Liver (tissue), 9 donors: Measurements from ENCODE around the gene PGAP1. TPM values are rescaled to one million over a fixed set of nuclear protein-coding genes. Genes with fewer than 3 reads are reported as not detected.

Source experiments
- DNase-seq: peaks from one replicate; pipeline ENCODE4 v3.0.0-alpha.2; 2017; ENCODE audit warnings: low spot score
- H3K27ac ChIP-seq, 2 donors: one replicate each; pipeline ENCODE4 v1.7.0; 2013; ENCODE audit warnings: inconsistent platforms in 2 of 2, low read length in 2 of 2, control low read depth in 1 of 2, low read depth in 1 of 2, mild to moderate bottlenecking in 1 of 2
- H3K27me3 ChIP-seq, 4 donors: one replicate each; pipeline versions ENCODE4 v1.6.1 to v1.7.0; 2013; ENCODE audit warnings: low read length in 3 of 4, inconsistent platforms in 1 of 4, mild to moderate bottlenecking in 1 of 4, moderate library complexity in 1 of 4; ENCODE audit not compliant: control insufficient read depth in 4 of 4, insufficient read depth in 4 of 4
- H3K36me3 ChIP-seq, 4 donors: one replicate each; pipeline versions ENCODE4 v1.6.1 to v1.7.0; 2013; ENCODE audit warnings: low read length in 3 of 4, mild to moderate bottlenecking in 3 of 4, low read depth in 1 of 4, moderate library complexity in 1 of 4; ENCODE audit not compliant: control insufficient read depth in 4 of 4, insufficient read depth in 3 of 4
- H3K4me1 ChIP-seq, 4 donors: one replicate each; pipeline versions ENCODE4 v1.6.1 to v1.7.0; 2013; ENCODE audit warnings: low read length in 3 of 4, mild to moderate bottlenecking in 3 of 4, moderate library complexity in 1 of 4; ENCODE audit not compliant: control insufficient read depth in 4 of 4, insufficient read depth in 4 of 4
- H3K4me3 ChIP-seq, 3 donors: one replicate each; pipeline versions ENCODE4 v1.6.1 to v1.7.0; 2013; ENCODE audit warnings: low read length in 3 of 3, control low read depth in 1 of 3, low read depth in 1 of 3, mild to moderate bottlenecking in 1 of 3
- H3K9ac ChIP-seq, 2 donors: one replicate each; pipeline ENCODE4 v1.7.0; 2013; ENCODE audit warnings: low read length in 2 of 2, mild to moderate bottlenecking in 2 of 2, moderate library complexity in 2 of 2, control low read depth in 1 of 2, low read depth in 1 of 2
- H3K9me3 ChIP-seq, 4 donors: one replicate each; pipeline versions ENCODE4 v1.6.1 to v1.7.0; 2013; ENCODE audit warnings: low read length in 3 of 4; ENCODE audit not compliant: control insufficient read depth in 4 of 4
- ATF3 ChIP-seq: IDR thresholded peaks from 2 replicates; pipeline ENCODE4 v1.6.1; 2016; ENCODE audit warnings: antibody characterized with exemption
- CTCF ChIP-seq: fragments of 150-350 bp; IDR thresholded peaks from 2 replicates; pipeline ENCODE4 v1.5.1; 2017; ENCODE audit warnings: improper control_type of control experiment, low read depth, low read length; ENCODE audit not compliant: missing input control
- EGR1 ChIP-seq, 2 donors: IDR thresholded peaks; 2 replicates each; pipeline ENCODE4 v1.6.1; 2016 to 2018; ENCODE audit warnings: antibody characterized with exemption in 2 of 2, low read depth in 2 of 2
- FOXA1 ChIP-seq: IDR thresholded peaks from 2 replicates; pipeline ENCODE4 v1.6.1; 2016; ENCODE audit warnings: antibody characterized with exemption
- FOXA2 ChIP-seq: IDR thresholded peaks from 2 replicates; pipeline ENCODE4 v1.6.1; 2016; ENCODE audit warnings: antibody characterized with exemption
- GABPA ChIP-seq, 2 donors: IDR thresholded peaks in 1 of 2; conservative IDR thresholded peaks in 1 of 2; 2 replicates each; pipeline ENCODE4 v1.6.1; 2016; ENCODE audit warnings: antibody characterized with exemption in 2 of 2, mild to moderate bottlenecking in 1 of 2, moderate library complexity in 1 of 2
- HNF4G ChIP-seq: IDR thresholded peaks from 2 replicates; pipeline ENCODE4 v1.6.1; 2016; ENCODE audit warnings: antibody characterized with exemption
- JUND ChIP-seq, 2 donors: IDR thresholded peaks; 2 replicates each; pipeline ENCODE4 v1.6.1; 2016; ENCODE audit warnings: antibody characterized with exemption in 2 of 2
- MAX ChIP-seq: IDR thresholded peaks from 2 replicates; pipeline ENCODE4 v1.6.1; 2016; ENCODE audit warnings: antibody characterized with exemption
- NR2F2 ChIP-seq: IDR thresholded peaks from 2 replicates; pipeline ENCODE4 v1.6.1; 2016; ENCODE audit warnings: antibody characterized with exemption
- RAD21 ChIP-seq, 2 donors: IDR thresholded peaks; 2 replicates each; pipeline ENCODE4 v1.6.1; 2016; ENCODE audit warnings: antibody characterized with exemption in 2 of 2, mild to moderate bottlenecking in 2 of 2
- REST ChIP-seq: IDR thresholded peaks from 2 replicates; pipeline ENCODE4 v1.6.1; 2016; ENCODE audit warnings: antibody characterized with exemption, mild to moderate bottlenecking
- RXRA ChIP-seq, 2 donors: IDR thresholded peaks; 2 replicates each; pipeline ENCODE4 v1.6.1; 2017 to 2018; ENCODE audit warnings: antibody characterized with exemption in 2 of 2, mild to moderate bottlenecking in 1 of 2
- SP1 ChIP-seq: IDR thresholded peaks from 2 replicates; pipeline ENCODE4 v1.6.1; 2018; ENCODE audit warnings: antibody characterized with exemption, mild to moderate bottlenecking
- TAF1 ChIP-seq: conservative IDR thresholded peaks from 2 replicates; pipeline ENCODE4 v1.6.1; 2016; ENCODE audit warnings: antibody characterized with exemption, mild to moderate bottlenecking
- YY1 ChIP-seq: IDR thresholded peaks from 2 replicates; pipeline ENCODE4 v1.6.1; 2016; ENCODE audit warnings: antibody characterized with exemption, mild to moderate bottlenecking
- ZBTB33 ChIP-seq: IDR thresholded peaks from 2 replicates; pipeline ENCODE4 v1.6.1; 2016; ENCODE audit warnings: antibody characterized with exemption
- WGBS: extraction: QIAGEN DNeasy Blood & Tissue Kit; methylation state at CpG from one replicate; pipeline ENCODE4 v1.1.7; 2013; 5-methylcytosine and 5-hydroxymethylcytosine counted together
- polyA plus RNA-seq, 2 donors: library from polyadenylated mRNA; stranded (reverse) in 1 of 2; unstranded in 1 of 2; fragments of 200-250 nt in 1 of 2; fragments of >200 nt in 1 of 2; fragmentation: Nextera tagmentation in 1 of 2; extraction: Ambion mirVana in 1 of 2; gene quantifications; one replicate each; pipeline versions ENCODE4 v1.2.1 to v1.2.3, GENCODE V29; 2013 to 2015
- total RNA-seq, 2 donors: library from RNA; depleted of rRNA; stranded (reverse); fragments of >200 nt; gene quantifications; one replicate each; pipeline ENCODE4 v1.2.3, GENCODE V29; 2014
- donor health status: healthy.
- donor health status: healthy.
- donor health status: healthy.
- donor health status: healthy.
- donor health status: healthy.

The PGAP1 gene
- total and polyA plus RNA-seq, 4 donors: 0.54 to 5.8 (median 2.3) TPM

- no peak for TF ChIP-seq RAD21 (IDR thresholded peaks at IDR 0.05)
- peaks cover 0 to 8% (median 4%) of the 10 kb centered on the region in 4 donors for H3K4me1 ChIP-seq
- no peak overlapping the region for H3K4me3 ChIP-seq
- H3K9ac ChIP-seq: no peak overlapping the region
- peaks cover 0 to 3% (median 0%) of the 10 kb centered on the region in 4 donors for H3K27me3 ChIP-seq
- DNase-seq: no peak
- no peaks in the 10 kb centered on the region for H3K9me3 ChIP-seq
- no peaks in the 10 kb centered on the region for H3K36me3 ChIP-seq
- no peak overlapping the region for H3K27ac ChIP-seq
- WGBS: 97% methylated on average over 2 of the region's 2 CpGs
Observed at GRCh38 chr2:196959281-196959680, 32.8 kb upstream of the PGAP1 start.

- Histone ChIP-seq H3K4me3 (no peak overlapping the region), H3K27me3 (no peaks in the 10 kb centered on the region), H3K9me3 (no peaks in the 10 kb centered on the region), H3K36me3 (no peaks in the 10 kb centered on the region), H3K27ac (no peak overlapping the region), H3K4me1 (peaks cover 0 to 8% (median 4%) of the 10 kb centered on the region in 4 donors), H3K9ac (no peak overlapping the region)
- no peak for DNase-seq
- WGBS: 98% methylated on average over 1 of the region's 1 CpG
- TF ChIP-seq REST (no peak), RAD21 (IDR thresholded peaks at IDR 0.05) (no peak), RXRA (IDR thresholded peaks at IDR 0.05) (no peak), EGR1 (IDR thresholded peaks at IDR 0.05; ENCODE audit: low read depth in 2 of 2) (no peak), JUND (IDR thresholded peaks at IDR 0.05) (no peak), NR2F2 (no peak), MAX (no peak), CTCF (no peak), GABPA (IDR thresholded peaks at IDR 0.05 in 1 of 2, conservative IDR thresholded peaks at IDR 0.05 in 1 of 2) (no peak), ATF3 (no peak), FOXA2 (no peak), HNF4G (no peak), TAF1 (no peak), ZBTB33 (no peak), FOXA1 (no peak), YY1 (no peak), SP1 (no peak)
Observed at GRCh38 chr2:196957881-196958525, 31.5 kb upstream of the PGAP1 start.
